Measurements from ENCODE around the gene LRRC32. TPM values are rescaled to one million over a fixed set of nuclear protein-coding genes. Genes with fewer than 3 reads are reported as not detected.
"Not testable (repeated sequence)": the region's sequence is repeated elsewhere in the genome, so short reads cannot be mapped to it uniquely, and the experiment has no call there.

Gene LRRC32
- total RNA-seq, 1 experiment from 2014 or later, result 0.15 TPM

- intact Hi-C loops (cut with micrococcal nuclease; ENCODE audit: unreplicated experiment) (no loop called here), in situ Hi-C loops (cut with HindIII; ENCODE audit: low pct_unique_long_range_greater_than_20kb, low sequenced_read_pairs) (no loop called here)
- no peak for DNase-seq (ENCODE audit: low read depth, low spot score)
- Histone ChIP-seq H3K36me3 (ENCODE audit: control insufficient read depth, insufficient read depth, low read length) (no peaks in the 10 kb centered on the region), H3K4me3 (ENCODE audit: low read depth in 2 of 2, low read length in 2 of 2) (no peak overlapping the region), H3K27ac (ENCODE audit: low read length) (no peak overlapping the region), H3K27me3 (ENCODE audit: control insufficient read depth, insufficient read depth, low read length) (peaks cover 29% of the 10 kb centered on the region), H3K9me3 (ENCODE audit: control insufficient read depth, insufficient read depth, low read depth, low read length) (peaks cover 8% of the 10 kb centered on the region; the same call in 1 of the 2 replicates), H3K4me1 (ENCODE audit: control insufficient read depth, insufficient read depth, low read length) (no peaks in the 10 kb centered on the region)
- ATAC-seq, result no peak
- no peak for TF ChIP-seq TCF7L2 (IDR thresholded peaks at IDR 0.05; ENCODE audit: low read depth, low read length)
- TF ChIP-seq SIN3A (IDR thresholded peaks at IDR 0.05; ENCODE audit: borderline replicate concordance, insufficient read depth, low read depth, low read length), result no peak
- TF ChIP-seq, protein P1, sequence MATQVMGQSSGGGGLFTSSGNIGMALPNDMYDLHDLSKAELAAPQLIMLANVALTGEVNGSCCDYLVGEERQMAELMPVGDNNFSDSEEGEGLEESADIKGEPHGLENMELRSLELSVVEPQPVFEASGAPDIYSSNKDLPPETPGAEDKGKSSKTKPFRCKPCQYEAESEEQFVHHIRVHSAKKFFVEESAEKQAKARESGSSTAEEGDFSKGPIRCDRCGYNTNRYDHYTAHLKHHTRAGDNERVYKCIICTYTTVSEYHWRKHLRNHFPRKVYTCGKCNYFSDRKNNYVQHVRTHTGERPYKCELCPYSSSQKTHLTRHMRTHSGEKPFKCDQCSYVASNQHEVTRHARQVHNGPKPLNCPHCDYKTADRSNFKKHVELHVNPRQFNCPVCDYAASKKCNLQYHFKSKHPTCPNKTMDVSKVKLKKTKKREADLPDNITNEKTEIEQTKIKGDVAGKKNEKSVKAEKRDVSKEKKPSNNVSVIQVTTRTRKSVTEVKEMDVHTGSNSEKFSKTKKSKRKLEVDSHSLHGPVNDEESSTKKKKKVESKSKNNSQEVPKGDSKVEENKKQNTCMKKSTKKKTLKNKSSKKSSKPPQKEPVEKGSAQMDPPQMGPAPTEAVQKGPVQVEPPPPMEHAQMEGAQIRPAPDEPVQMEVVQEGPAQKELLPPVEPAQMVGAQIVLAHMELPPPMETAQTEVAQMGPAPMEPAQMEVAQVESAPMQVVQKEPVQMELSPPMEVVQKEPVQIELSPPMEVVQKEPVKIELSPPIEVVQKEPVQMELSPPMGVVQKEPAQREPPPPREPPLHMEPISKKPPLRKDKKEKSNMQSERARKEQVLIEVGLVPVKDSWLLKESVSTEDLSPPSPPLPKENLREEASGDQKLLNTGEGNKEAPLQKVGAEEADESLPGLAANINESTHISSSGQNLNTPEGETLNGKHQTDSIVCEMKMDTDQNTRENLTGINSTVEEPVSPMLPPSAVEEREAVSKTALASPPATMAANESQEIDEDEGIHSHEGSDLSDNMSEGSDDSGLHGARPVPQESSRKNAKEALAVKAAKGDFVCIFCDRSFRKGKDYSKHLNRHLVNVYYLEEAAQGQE (IDR thresholded peaks at IDR 0.05; ENCODE audit: insufficient read depth in 1 of 2, low read depth in 2 of 2, low read length in 1 of 2), result no peak
- no peak for TF ChIP-seq POLR2AphosphoS5 (IDR thresholded peaks at IDR 0.05; ENCODE audit: low read depth, low read length)
- TF ChIP-seq, protein P2, sequence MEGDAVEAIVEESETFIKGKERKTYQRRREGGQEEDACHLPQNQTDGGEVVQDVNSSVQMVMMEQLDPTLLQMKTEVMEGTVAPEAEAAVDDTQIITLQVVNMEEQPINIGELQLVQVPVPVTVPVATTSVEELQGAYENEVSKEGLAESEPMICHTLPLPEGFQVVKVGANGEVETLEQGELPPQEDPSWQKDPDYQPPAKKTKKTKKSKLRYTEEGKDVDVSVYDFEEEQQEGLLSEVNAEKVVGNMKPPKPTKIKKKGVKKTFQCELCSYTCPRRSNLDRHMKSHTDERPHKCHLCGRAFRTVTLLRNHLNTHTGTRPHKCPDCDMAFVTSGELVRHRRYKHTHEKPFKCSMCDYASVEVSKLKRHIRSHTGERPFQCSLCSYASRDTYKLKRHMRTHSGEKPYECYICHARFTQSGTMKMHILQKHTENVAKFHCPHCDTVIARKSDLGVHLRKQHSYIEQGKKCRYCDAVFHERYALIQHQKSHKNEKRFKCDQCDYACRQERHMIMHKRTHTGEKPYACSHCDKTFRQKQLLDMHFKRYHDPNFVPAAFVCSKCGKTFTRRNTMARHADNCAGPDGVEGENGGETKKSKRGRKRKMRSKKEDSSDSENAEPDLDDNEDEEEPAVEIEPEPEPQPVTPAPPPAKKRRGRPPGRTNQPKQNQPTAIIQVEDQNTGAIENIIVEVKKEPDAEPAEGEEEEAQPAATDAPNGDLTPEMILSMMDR (IDR thresholded peaks at IDR 0.05), result no peak
- ChIA-PET POLR2A (no interaction called here), CTCF (no interaction called here)
- no TSS peak for BruUV-seq (replicated peaks)
Observed at GRCh38 chr11:76644591-76644990, 26.0 kb downstream of the LRRC32 start.

GRCh38 chr11:76643711-76644110, 26.8 kb downstream of the LRRC32 start:
- H3K27ac ChIP-seq (ENCODE audit: low read length); in situ Hi-C loops (cut with HindIII; ENCODE audit: low pct_unique_long_range_greater_than_20kb, low sequenced_read_pairs); H3K4me3 ChIP-seq (ENCODE audit: low read depth in 2 of 2, low read length in 2 of 2); ATAC-seq; H3K4me1 ChIP-seq (ENCODE audit: control insufficient read depth, insufficient read depth, low read length); BruUV-seq (replicated peaks); CTCF ChIA-PET; intact Hi-C loops (cut with micrococcal nuclease; ENCODE audit: unreplicated experiment); POLR2A ChIA-PET; H3K36me3 ChIP-seq (ENCODE audit: control insufficient read depth, insufficient read depth, low read length); DNase-seq (ENCODE audit: low read depth, low spot score); H3K9me3 ChIP-seq (ENCODE audit: control insufficient read depth, insufficient read depth, low read depth, low read length): not testable (repeated sequence)
- H3K27me3 ChIP-seq (ENCODE audit: control insufficient read depth, insufficient read depth, low read length), result peaks cover 23% of the 10 kb centered on the region

DNA sequence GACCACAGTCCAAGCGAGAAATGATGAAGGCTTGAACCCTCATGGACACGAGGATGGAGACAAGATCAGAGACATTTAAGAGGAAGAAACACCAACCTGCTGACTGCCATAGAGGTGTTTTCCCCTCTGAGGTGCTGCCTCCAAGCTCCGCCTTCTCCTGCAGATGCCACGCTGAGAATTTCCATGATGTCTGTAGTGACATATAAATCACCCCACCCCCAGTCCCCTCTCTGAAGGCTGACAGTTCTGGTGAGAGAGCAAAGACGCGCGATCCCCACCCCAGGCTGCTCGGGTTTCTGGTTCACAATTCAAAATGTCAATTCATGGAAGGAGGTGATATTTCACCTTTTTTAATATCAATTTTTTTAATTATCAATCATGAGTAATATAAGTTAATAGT, 28.2 kb downstream of the LRRC32 start:
- DNase-seq (ENCODE audit: low read depth, low spot score), result no peak
- Histone ChIP-seq H3K9me3 (ENCODE audit: control insufficient read depth, insufficient read depth, low read depth, low read length) (peaks cover 7% of the 10 kb centered on the region; the same call in 1 of the 2 replicates), H3K27me3 (ENCODE audit: control insufficient read depth, insufficient read depth, low read length) (peaks cover 20% of the 10 kb centered on the region), H3K4me1 (ENCODE audit: control insufficient read depth, insufficient read depth, low read length) (no peaks in the 10 kb centered on the region), H3K4me3 (ENCODE audit: low read depth in 2 of 2, low read length in 2 of 2) (no peak overlapping the region), H3K36me3 (ENCODE audit: control insufficient read depth, insufficient read depth, low read length) (no peaks in the 10 kb centered on the region), H3K27ac (ENCODE audit: low read length) (no peak overlapping the region)
- ChIA-PET CTCF (no interaction called here), POLR2A (no interaction called here)
- ATAC-seq, result no peak
- in situ Hi-C loops (cut with HindIII; ENCODE audit: low pct_unique_long_range_greater_than_20kb, low sequenced_read_pairs) (no loop called here), intact Hi-C loops (cut with micrococcal nuclease; ENCODE audit: unreplicated experiment) (no loop called here)
- BruUV-seq (replicated peaks), result no TSS peak
- TF ChIP-seq SIN3A (IDR thresholded peaks at IDR 0.05; ENCODE audit: borderline replicate concordance, insufficient read depth, low read depth, low read length) (no peak), POLR2AphosphoS5 (IDR thresholded peaks at IDR 0.05; ENCODE audit: low read depth, low read length) (no peak), TCF7L2 (IDR thresholded peaks at IDR 0.05; ENCODE audit: low read depth, low read length) (no peak)
- TF ChIP-seq, protein P2 (IDR thresholded peaks at IDR 0.05), result no peak
- TF ChIP-seq, protein P1 (IDR thresholded peaks at IDR 0.05; ENCODE audit: insufficient read depth in 1 of 2, low read depth in 2 of 2, low read length in 1 of 2), result no peak

Data from Panc1 (cell line).